Tibial artery (tissue), 4 donors: ENCODE data around the gene SMOC2.

Experiments
- DNase-seq, 2 donors: peaks; one replicate each; pipeline ENCODE4 v3.0.0-alpha.2; 2019
- H3K27ac ChIP-seq, 2 donors: fragments of 200-600 bp; sonication (generic) in 1 of 2; 1 replicate in 1 of 2; 2 replicates in 1 of 2; pipeline ENCODE4 v1.5.1; 2018 to 2019; ENCODE audit warnings: mild to moderate bottlenecking in 1 of 2
- H3K27me3 ChIP-seq, 2 donors: fragments of 200-600 bp; sonication (generic) in 1 of 2; one replicate each; pipeline versions ENCODE4 v1.5.1 to v1.6.0; 2016 to 2019
- H3K36me3 ChIP-seq, 3 donors: fragments of 200-600 bp; sonication (generic) in 2 of 3; one replicate each; pipeline ENCODE4 v1.5.1; 2016 to 2019; ENCODE audit warnings: mild to moderate bottlenecking in 2 of 3
- H3K4me1 ChIP-seq, 4 donors: fragments of 200-600 bp; sonication (generic) in 2 of 4; 1 replicate in 3 of 4; 2 replicates in 1 of 4; pipeline ENCODE4 v1.5.1; 2016 to 2019
- H3K4me3 ChIP-seq, 2 donors: fragments of 200-600 bp; sonication (generic) in 1 of 2; 1 replicate in 1 of 2; 2 replicates in 1 of 2; pipeline ENCODE4 v1.5.1; 2018 to 2019; ENCODE audit warnings: mild to moderate bottlenecking in 2 of 2
- H3K9me3 ChIP-seq, 3 donors: fragments of 200-600 bp; sonication (generic) in 1 of 3; one replicate each; pipeline ENCODE4 v1.5.1; 2016 to 2019
- CTCF ChIP-seq, 2 experiments: fragments of 200-600 bp in 1 of 2; fragments of 450-650 bp in 1 of 2; IDR thresholded peaks; one replicate each; pipeline ENCODE4 v1.5.1; 2017 to 2019; ENCODE audit warnings: antibody characterized with exemption in 2 of 2, mild to moderate bottlenecking in 1 of 2, moderate library complexity in 1 of 2
- intact Hi-C: fragments of 100-400 bp; cut with DNase I; formaldehyde crosslinking; loops from one replicate; pipeline ENCODE4 v1.15.0; 2023; ENCODE audit warnings: low total_unique reads

The SMOC2 gene

GRCh38 chr6:168462289-168462853 lies 21.4 kb downstream of the SMOC2 start:
- Histone ChIP-seq H3K36me3 (no peaks in the 10 kb centered on the region), H3K4me1 (peaks cover 0 to 13% (median 3%) of the 10 kb centered on the region in 4 donors), H3K4me3 (no peak overlapping the region), H3K27me3 (no peaks in the 10 kb centered on the region), H3K9me3 (no peaks in the 10 kb centered on the region), H3K27ac (no peak overlapping the region)
- intact Hi-C loops, result no loop called here
- no peak for DNase-seq
- TF ChIP-seq CTCF (IDR thresholded peaks at IDR 0.05), result no peak

- H3K4me1 ChIP-seq, result peaks cover 0 to 13% (median 3%) of the 10 kb centered on the region in 4 donors
- intact Hi-C loops, result no loop called here
Measured at GRCh38 chr6:168464546-168464945, 23.6 kb downstream of the SMOC2 start.

GRCh38 chr6:168468045-168468444 lies 27.1 kb downstream of the SMOC2 start:
- TF ChIP-seq CTCF (IDR thresholded peaks at IDR 0.05), result no peak
- no peaks in the 10 kb centered on the region for H3K27me3 ChIP-seq
- no peak overlapping the region for H3K4me3 ChIP-seq
- no peak overlapping the region for H3K27ac ChIP-seq
- H3K36me3 ChIP-seq, result no peaks in the 10 kb centered on the region
- H3K4me1 ChIP-seq, result peaks cover 0 to 13% (median 3%) of the 10 kb centered on the region in 4 donors
- H3K9me3 ChIP-seq, result peaks cover 0 to 6% (median 0%) of the 10 kb centered on the region in 3 donors
- DNase-seq, result peak in 1 of 2 donors; percentile 12
- intact Hi-C loops, result no loop called here

More at GRCh38 chr6:168464546-168464945, 23.6 kb downstream of the SMOC2 start:
- Histone ChIP-seq H3K9me3 (no peaks in the 10 kb centered on the region), H3K27ac (peak overlapping the region; percentile 49 to 59), H3K27me3 (no peaks in the 10 kb centered on the region), H3K36me3 (no peaks in the 10 kb centered on the region), H3K4me3 (no peak overlapping the region)
- no peak for TF ChIP-seq CTCF (IDR thresholded peaks at IDR 0.05)
- DNase-seq, result no peak

GRCh38 chr6:168469521-168469920 lies 28.5 kb downstream of the SMOC2 start:
- H3K4me1 ChIP-seq, result peaks cover 0 to 11% (median 3%) of the 10 kb centered on the region in 4 donors
- intact Hi-C loops, result no loop called here
- peak in 1 of 2 donors; percentile 43 for DNase-seq
- H3K27ac ChIP-seq, result no peak overlapping the region
- no peak for TF ChIP-seq CTCF (IDR thresholded peaks at IDR 0.05)
- no peaks in the 10 kb centered on the region for H3K36me3 ChIP-seq
- H3K27me3 ChIP-seq, result no peaks in the 10 kb centered on the region
- H3K9me3 ChIP-seq, result peaks cover 0 to 6% (median 0%) of the 10 kb centered on the region in 3 donors
- no peak overlapping the region for H3K4me3 ChIP-seq

- no peaks in the 10 kb centered on the region for H3K36me3 ChIP-seq
- TF ChIP-seq CTCF (IDR thresholded peaks at IDR 0.05), result no peak
- DNase-seq, result no peak
- no peak overlapping the region for H3K27ac ChIP-seq
- peaks cover 0 to 7% (median 3%) of the 10 kb centered on the region in 4 donors for H3K4me1 ChIP-seq
- peaks cover 0 to 6% (median 0%) of the 10 kb centered on the region in 3 donors for H3K9me3 ChIP-seq
- H3K27me3 ChIP-seq, result no peaks in the 10 kb centered on the region
- no peak overlapping the region for H3K4me3 ChIP-seq
- intact Hi-C loops, result no loop called here
Measured at GRCh38 chr6:168469926-168470325, 28.9 kb downstream of the SMOC2 start.
